GM23248 (cell line): ENCODE measurements around the gene TBL1XR1. TPM values are rescaled to one million over a fixed set of nuclear protein-coding genes. Genes with fewer than 3 reads are reported as not detected.

Experiments used
- DNase-seq: peaks from one replicate; pipeline ENCODE4 v3.0.0-alpha.2; 2015
- H2AFZ ChIP-seq: fragments of 200-600 bp; sonication (generic); 2 replicates; pipeline ENCODE4 v1.6.1; 2016; ENCODE audit warnings: antibody characterized with exemption
- H3F3A ChIP-seq: fragments of 200-600 bp; sonication (generic); 2 replicates; pipeline ENCODE4 v1.6.1; 2016; ENCODE audit warnings: mild to moderate bottlenecking, antibody characterized with exemption, mixed run types; ENCODE audit not compliant: insufficient read depth
- H3K27ac ChIP-seq: fragments of 200-600 bp; sonication (generic); 2 replicates; pipeline ENCODE4 v1.5.1; 2016; ENCODE audit warnings: mild to moderate bottlenecking
- H3K27me3 ChIP-seq: fragments of 200-600 bp; sonication (generic); replicated peaks from 2 replicates; pipeline ENCODE4 v1.6.1; 2016; ENCODE audit warnings: mild to moderate bottlenecking; ENCODE audit not compliant: insufficient read depth
- H3K36me3 ChIP-seq: fragments of 200-600 bp; sonication (generic); 2 replicates; pipeline ENCODE4 v1.6.1; 2016; ENCODE audit warnings: low read depth, mild to moderate bottlenecking
- H3K4me1 ChIP-seq: fragments of 200-600 bp; sonication (generic); 2 replicates; pipeline ENCODE4 v1.6.1; 2016; ENCODE audit warnings: mild to moderate bottlenecking; ENCODE audit not compliant: insufficient read depth
- H3K4me2 ChIP-seq: fragments of 200-600 bp; sonication (generic); one replicate; pipeline ENCODE4 v1.6.1; 2016; ENCODE audit warnings: mild to moderate bottlenecking; ENCODE audit not compliant: unreplicated experiment
- H3K4me3 ChIP-seq: fragments of 200-600 bp; sonication (generic); 2 replicates; pipeline ENCODE4 v1.5.1; 2016; ENCODE audit warnings: mild to moderate bottlenecking
- H3K79me2 ChIP-seq: fragments of 200-600 bp; sonication (generic); 2 replicates; pipeline ENCODE4 v1.6.1; 2016; ENCODE audit warnings: mild to moderate bottlenecking; ENCODE audit not compliant: insufficient read depth
- H3K9ac ChIP-seq: fragments of 200-600 bp; sonication (generic); 2 replicates; pipeline ENCODE4 v1.6.1; 2016; ENCODE audit warnings: mild to moderate bottlenecking
- H3K9me2 ChIP-seq: fragments of 200-600 bp; sonication (generic); 2 replicates; pipeline ENCODE4 v1.6.1; 2016; ENCODE audit warnings: mixed run types, mild to moderate bottlenecking, moderate library complexity; ENCODE audit not compliant: insufficient read depth
- H3K9me3 ChIP-seq: fragments of 200-600 bp; sonication (generic); one replicate; pipeline ENCODE4 v1.6.1; 2017; ENCODE audit warnings: low read depth
- H4K20me1 ChIP-seq: fragments of 200-600 bp; sonication (generic); 2 replicates; pipeline ENCODE4 v1.6.0; 2016; ENCODE audit not compliant: insufficient read depth
- EZH2 ChIP-seq: fragments of 200-600 bp; sonication (generic); IDR thresholded peaks from 2 replicates; pipeline ENCODE4 v1.6.1; 2018; ENCODE audit warnings: antibody characterized with exemption, mild to moderate bottlenecking; ENCODE audit not compliant: insufficient read depth, poor library complexity, severe bottlenecking
- EZH2phosphoT487 ChIP-seq: fragments of 200-600 bp; sonication (generic); IDR thresholded peaks from 2 replicates; pipeline ENCODE4 v1.6.1; 2018; ENCODE audit warnings: antibody characterized with exemption, moderate library complexity, mild to moderate bottlenecking, low read depth; ENCODE audit not compliant: insufficient read depth
- WGBS, 2 experiments: methylation state at CpG; one replicate each; pipeline ENCODE4 v1.1.6; 2015 to 2017; ENCODE audit warnings: low lambda C conversion rate in 2 of 2, low coverage in 1 of 2; ENCODE audit errors: missing lambda C conversion rate in 2 of 2; 5-methylcytosine and 5-hydroxymethylcytosine counted together
- in situ Hi-C: fragments of 300-500 bp; cut with MboI; formaldehyde crosslinking; loops from 2 replicates; pipeline ENCODE4 v1.15.0; 2020
- polyA plus RNA-seq: library from polyadenylated mRNA; unstranded; fragments of >200 nt; fragmentation: Nextera tagmentation; extraction: Ambion mirVana; gene quantifications from 2 replicates; pipeline ENCODE4 v1.2.1, GENCODE V29; 2016
- total RNA-seq: library from RNA; depleted of rRNA; stranded (reverse); fragments of >200 nt; shearing (Covaris generic); gene quantifications from 2 replicates; pipeline ENCODE4 v1.2.3, GENCODE V29; 2014

The TBL1XR1 gene
- total and polyA plus RNA-seq, 2 experiments from 2014 or later: 41.6 to 87.2 TPM

- H3K4me2 ChIP-seq: no peak overlapping the region
- H3K79me2 ChIP-seq: peaks cover 99% of the 10 kb centered on the region
- WGBS, 2 experiments: 61 to 67% methylated on average over 5 of the region's 5 CpGs
- no peaks in the 10 kb centered on the region for H3K27me3 ChIP-seq
- no peak overlapping the region for H3K27ac ChIP-seq
- no peaks in the 10 kb centered on the region for H3K9me2 ChIP-seq
- in situ Hi-C loops: no loop called here
- H3K9ac ChIP-seq: no peak overlapping the region
- H4K20me1 ChIP-seq: peaks cover 20% of the 10 kb centered on the region; the same call in 1 of the 2 replicates
- TF ChIP-seq EZH2 (no peak), EZH2phosphoT487 (no peak)
- H3K36me3 ChIP-seq: no peaks in the 10 kb centered on the region
- H3K9me3 ChIP-seq: no peaks in the 10 kb centered on the region
- no peak for DNase-seq
- no peak overlapping the region for H2AFZ ChIP-seq
- H3K4me3 ChIP-seq: no peak overlapping the region
- no peaks in the 10 kb centered on the region for H3K4me1 ChIP-seq
- H3F3A ChIP-seq: no peaks in the 10 kb centered on the region
Observed at GRCh38 chr3:177109688-177110330, 87.5 kb downstream of the TBL1XR1 start.

- no peak for DNase-seq
- Histone ChIP-seq H3K27ac (no peak overlapping the region), H3F3A (no peaks in the 10 kb centered on the region), H3K9me2 (no peaks in the 10 kb centered on the region), H2AFZ (no peak overlapping the region), H4K20me1 (peaks cover 20% of the 10 kb centered on the region; the same call in 1 of the 2 replicates), H3K4me3 (no peak overlapping the region), H3K79me2 (peaks cover 99% of the 10 kb centered on the region), H3K9ac (no peak overlapping the region), H3K27me3 (no peaks in the 10 kb centered on the region), H3K4me1 (no peaks in the 10 kb centered on the region), H3K36me3 (no peaks in the 10 kb centered on the region), H3K4me2 (no peak overlapping the region), H3K9me3 (no peaks in the 10 kb centered on the region)
- WGBS, 2 experiments: 93 to 99% methylated on average over 2 of the region's 2 CpGs
- TF ChIP-seq EZH2 (no peak), EZH2phosphoT487 (no peak)
- in situ Hi-C loops: no loop called here
Observed at GRCh38 chr3:177108648-177109047, 88.6 kb downstream of the TBL1XR1 start.

- in situ Hi-C loops: no loop called here
- H4K20me1 ChIP-seq: peaks cover 26% of the 10 kb centered on the region; the same call in 1 of the 2 replicates
- H3K4me2 ChIP-seq: no peak overlapping the region
- peaks cover 99% of the 10 kb centered on the region for H3K79me2 ChIP-seq
- WGBS, 2 experiments: 76% methylated on average over 6 of the region's 6 CpGs
- H3K4me3 ChIP-seq: no peak overlapping the region
- H2AFZ ChIP-seq: no peak overlapping the region
- H3K27ac ChIP-seq: no peak overlapping the region
- TF ChIP-seq EZH2 (no peak), EZH2phosphoT487 (no peak)
- H3F3A ChIP-seq: no peaks in the 10 kb centered on the region
- H3K4me1 ChIP-seq: no peaks in the 10 kb centered on the region
- H3K27me3 ChIP-seq: no peaks in the 10 kb centered on the region
- no peaks in the 10 kb centered on the region for H3K9me2 ChIP-seq
- H3K36me3 ChIP-seq: no peaks in the 10 kb centered on the region
- H3K9me3 ChIP-seq: no peaks in the 10 kb centered on the region
- no peak for DNase-seq
- H3K9ac ChIP-seq: no peak overlapping the region
Observed at GRCh38 chr3:177107461-177108239, 89.6 kb downstream of the TBL1XR1 start.

DNA sequence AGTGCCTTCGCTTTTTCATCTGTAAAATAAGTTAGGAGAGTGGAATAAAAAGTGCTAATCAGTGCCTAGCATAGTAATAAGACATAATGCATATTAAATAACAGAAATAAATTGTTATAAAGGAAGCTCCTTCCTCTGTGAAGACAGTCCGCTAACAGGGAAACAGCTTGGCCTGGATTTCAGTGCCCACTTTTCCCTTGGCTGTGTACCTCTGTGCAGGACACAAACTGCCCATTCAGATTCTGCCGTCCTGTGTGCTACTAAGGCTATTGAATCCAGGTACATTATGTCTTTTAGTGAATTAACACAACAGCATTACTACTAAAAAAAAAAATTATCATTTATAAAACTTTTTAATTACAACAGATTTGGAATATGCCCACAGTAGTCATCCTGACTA, 90.7 kb downstream of the TBL1XR1 start:
- 91 to 96% methylated on average over 3 of the region's 3 CpGs for WGBS, 2 experiments
- H3K9me3 ChIP-seq: no peaks in the 10 kb centered on the region
- no peak overlapping the region for H2AFZ ChIP-seq
- H3K4me3 ChIP-seq: no peak overlapping the region
- DNase-seq: no peak
- no peaks in the 10 kb centered on the region for H3K36me3 ChIP-seq
- H3K27me3 ChIP-seq: no peaks in the 10 kb centered on the region
- TF ChIP-seq EZH2phosphoT487: no peak
- TF ChIP-seq EZH2: no peak
- no peak overlapping the region for H3K9ac ChIP-seq
- no peak overlapping the region for H3K4me2 ChIP-seq
- peaks cover 7% of the 10 kb centered on the region; the same call in 1 of the 2 replicates for H3K4me1 ChIP-seq
- no peaks in the 10 kb centered on the region for H3K9me2 ChIP-seq
- H3K79me2 ChIP-seq: peaks cover 100% of the 10 kb centered on the region
- in situ Hi-C loops: no loop called here
- H3K27ac ChIP-seq: no peak overlapping the region
- H4K20me1 ChIP-seq: peaks cover 25% of the 10 kb centered on the region; the same call in 1 of the 2 replicates
- H3F3A ChIP-seq: no peaks in the 10 kb centered on the region; the same call in 1 of the 2 replicates
